K562 (cell line): ENCODE data around the gene BAIAP3. TPM values are rescaled to one million over a fixed set of nuclear protein-coding genes. Genes with fewer than 3 reads are reported as not detected.

Experiments
- CAMTA2 ChIP-seq: fragments of 250-450 bp; sonication (Bioruptor Pico); conservative IDR thresholded peaks from 2 replicates; pipeline ENCODE4 v1.5.1; 2022
- CTBP1 ChIP-seq: fragments of 450-650 bp; IDR thresholded peaks from 2 replicates; pipeline ENCODE4 v1.6.1; 2016; ENCODE audit warnings: borderline replicate concordance
- CUX1 ChIP-seq: fragments of 200-800 bp; sonication (Bioruptor generic); IDR thresholded peaks from 2 replicates; pipeline ENCODE4 v1.6.1; 2016; ENCODE audit warnings: missing genetic modification characterization, missing compliant biosample characterization
- DPF2 ChIP-seq: fragments of 450-650 bp; IDR thresholded peaks from 2 replicates; pipeline ENCODE4 v1.6.1; 2016
- E2F4 ChIP-seq: sonication (generic); formaldehyde crosslinking; IDR thresholded peaks from 2 replicates; pipeline ENCODE4 v1.8.0; 2022; ENCODE audit warnings: mild to moderate bottlenecking, low read depth, missing genetic modification reagents
- FUS ChIP-seq: fragments of 200-400 bp; formaldehyde crosslinking; optimal IDR thresholded peaks from 2 replicates; pipeline ENCODE3; 2017; ENCODE audit warnings: low read depth, low read length
- KDM1A ChIP-seq, 2 experiments: fragments of 450-650 bp; IDR thresholded peaks; 2 replicates each; pipeline ENCODE4 v1.6.1; 2016; ENCODE audit warnings: mild to moderate bottlenecking in 2 of 2
- MAZ ChIP-seq, 2 experiments: fragments of 450-650 bp in 1 of 2; sonication (generic) in 1 of 2; formaldehyde crosslinking; IDR thresholded peaks in 1 of 2; conservative IDR thresholded peaks in 1 of 2; 2 replicates each; pipeline versions ENCODE4 v1.4.0 to v1.5.0; 2020; ENCODE audit warnings: mild to moderate bottlenecking in 1 of 2, missing genetic modification reagents in 1 of 2
- MXI1 ChIP-seq: IDR thresholded peaks from 2 replicates; pipeline ENCODE4 v1.6.1; 2011; ENCODE audit warnings: low read depth, mild to moderate bottlenecking, improper control_type of control experiment, low read length
- POLR2G ChIP-seq: fragments of 200-400 bp; formaldehyde crosslinking; IDR thresholded peaks from 2 replicates; pipeline ENCODE4 v1.6.1; 2017; ENCODE audit warnings: low read depth, mild to moderate bottlenecking, antibody characterized with exemption, low read length, moderate library complexity
- SMARCE1 ChIP-seq: fragments of 450-650 bp; IDR thresholded peaks from 2 replicates; pipeline ENCODE4 v1.7.1; 2016; ENCODE audit warnings: mild to moderate bottlenecking
- SNAPC5 ChIP-seq: fragments of 250-450 bp; sonication (Bioruptor Pico); IDR thresholded peaks from 2 replicates; pipeline ENCODE4 v1.8.0; 2021; ENCODE audit warnings: moderate library complexity, mild to moderate bottlenecking, inconsistent platforms
- STAT5A ChIP-seq: IDR thresholded peaks from 2 replicates; pipeline ENCODE4 v1.6.1; 2012; ENCODE audit warnings: low read length, inconsistent platforms, borderline replicate concordance
- XRCC5 ChIP-seq: fragments of 200-400 bp; formaldehyde crosslinking; IDR thresholded peaks from 2 replicates; pipeline ENCODE4 v1.6.1; 2017; ENCODE audit warnings: low read depth, mild to moderate bottlenecking, low read length
- ZNF175 ChIP-seq: fragments of 200-800 bp; sonication (Bioruptor generic); IDR thresholded peaks from 2 replicates; pipeline ENCODE4 v1.6.1; 2016; ENCODE audit warnings: low read depth, mild to moderate bottlenecking, missing genetic modification characterization, missing compliant biosample characterization
- ZNF584 ChIP-seq: fragments of 200-800 bp; sonication (Bioruptor generic); IDR thresholded peaks from 2 replicates; pipeline ENCODE4 v1.6.1; 2016; ENCODE audit warnings: low read depth, mild to moderate bottlenecking, missing genetic modification characterization, missing compliant biosample characterization
- ZNF655 ChIP-seq: fragments of 250-450 bp; sonication (Bioruptor Pico); IDR thresholded peaks from 2 replicates; pipeline ENCODE4 v1.5.0; 2021
- ZNF740 ChIP-seq, 3 experiments: fragments of 200-800 bp in 1 of 3; sonication (Bioruptor generic) in 1 of 3; sonication (generic) in 1 of 3; formaldehyde crosslinking in 1 of 3; IDR thresholded peaks; 2 replicates each; pipeline versions ENCODE4 v1.6.1 to v1.8.0; 2016 to 2022; ENCODE audit warnings: mild to moderate bottlenecking in 2 of 3, missing compliant biosample characterization in 2 of 3, missing genetic modification characterization in 2 of 3, missing genetic modification reagents in 1 of 3
- polyA plus RNA-seq, 8 experiments: library from polyadenylated mRNA; depleted of rRNA in 4 of 8; stranded (reverse) in 5 of 8; unstranded in 3 of 8; fragments of >200 nt; fragmentation: Nextera tagmentation in 2 of 8; fragmentation: Illumina TruSeq in 1 of 8; extraction: Ambion mirVana in 2 of 8; extraction: Trizol in 1 of 8; gene quantifications; 2 replicates each; pipeline versions ENCODE4 v1.2.1 to v1.2.3, GENCODE V29; 2011 to 2014; ENCODE audit warnings: inconsistent platforms in 1 of 8, missing spikeins in 1 of 8
- total RNA-seq, 7 experiments: library from RNA; depleted of rRNA in 6 of 7; stranded (reverse); fragments of >200 nt in 6 of 7; fragmentation: Illumina TruSeq in 2 of 7; extraction: Trizol in 2 of 7; gene quantifications; 2 replicates each; pipeline versions ENCODE4 v1.2.1 to v1.2.3, GENCODE V29; 2011 to 2021; ENCODE audit warnings: low replicate concordance in 1 of 7

BAIAP3 gene
- total and polyA plus RNA-seq, 9 of the 15 experiments (the other 6 are each of a cell fraction or from before 2014, with no cell fraction given) = 0.03 to 4.5 (median 0.57) TPM; not detected in 1

- TF ChIP-seq CUX1 (CRISPR knock-in tag) (no peak), ZNF655 (CRISPR knock-in tag) (no peak), ZNF740 (CRISPR knock-in tag; IDR thresholded peaks at IDR 0.05) (0 out of 2 replicates have a peak, but pooled peaks have one; percentile 11), ZNF740 (tag; IDR thresholded peaks at IDR 0.05) (no peak), ZNF584 (CRISPR knock-in tag) (no peak), FUS (peak; percentile 66), DPF2 (peak; percentile 7; the same call in 1 of the 2 replicates), POLR2G (peak; percentile 92), STAT5A (no peak), E2F4 (CRISPR knock-in tag) (peak; percentile 46; the same call in 1 of the 2 replicates), MXI1 (no peak), CTBP1 (peak; percentile 49; the same call in 1 of the 2 replicates), MAZ (CRISPR knock-in tag; conservative IDR thresholded peaks at IDR 0.05 in 1 of 2, IDR thresholded peaks at IDR 0.05 in 1 of 2) (peak; percentile 58 to 71; a peak in 3 of 4 replicates), SNAPC5 (CRISPR knock-in tag) (no peak), XRCC5 (peak; percentile 33; the same call in 1 of the 2 replicates), SMARCE1 (no peak), CAMTA2 (CRISPR knock-in tag) (0 out of 2 replicates have a peak, but pooled peaks have one; percentile 52), KDM1A (IDR thresholded peaks at IDR 0.05) (no peak), ZNF175 (CRISPR knock-in tag) (no peak)
Measured at GRCh38 chr16:1379304-1380076, 46.0 kb downstream of the BAIAP3 start (continued).
